ENCODE measurements around the gene MKRN2OS. TPM values are rescaled to one million over a fixed set of nuclear protein-coding genes. Genes with fewer than 3 reads are reported as not detected.

The MKRN2OS gene
- total RNA-seq: 1.7 and 2.2 TPM in 2 replicates

DNA sequence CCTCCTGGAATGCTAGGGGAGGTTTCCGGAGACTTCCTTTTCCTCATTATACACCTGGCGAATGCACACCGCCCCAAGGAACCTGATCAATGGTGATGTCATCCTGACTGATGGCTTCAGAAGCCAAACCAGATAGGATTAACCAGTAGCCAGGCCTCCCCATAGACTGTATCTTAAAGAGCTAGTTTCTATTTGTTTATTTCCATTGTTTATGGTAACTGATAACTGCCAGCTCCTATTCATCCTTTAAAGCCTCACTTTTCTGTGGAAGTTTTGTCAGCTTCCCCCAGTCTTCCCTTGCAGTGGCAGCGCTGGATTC lies at the start of gene MKRN2OS:
Gene MKRN2OS, minus strand, starts transcription at position 27 of the 319 bp plus-strand sequence. CDS start 35 bp downstream, outside the sequence.

GRCh38 chr3:12556690-12557472 lies 11.6 kb upstream of the MKRN2OS start, which contains the start of gene MKRN2:
Gene MKRN2 (plus strand): TSS chr3:12557087. CDS start chr3:12557151, 64 bp downstream.

Other genes with a start within 250 kb of the MKRN2OS start
- gene TSEN2, start 61.0 kb downstream of the MKRN2OS start, total RNA-seq: 13.3 and 26.9 TPM in 2 replicates
- 29.6 and 34.2 TPM in 2 replicates for gene MKRN2, start 11.6 kb upstream of the MKRN2OS start, total RNA-seq
- 58.0 and 66.3 TPM in 2 replicates for gene RAF1, start 118.6 kb upstream of the MKRN2OS start, total RNA-seq
- gene TMEM40, start 213.8 kb upstream of the MKRN2OS start, total RNA-seq: 18.8 and 21.4 TPM in 2 replicates

All from tracheal epithelial cell (primary cell).